Thyroid gland (tissue), 4 donors: ENCODE data around the gene GUK1. TPM values are rescaled to one million over a fixed set of nuclear protein-coding genes. Genes with fewer than 3 reads are reported as not detected.

Experiments used
- DNase-seq, 2 donors: peaks; one replicate each; pipeline ENCODE4 v3.0.0-alpha.2; 2019
- H3K27ac ChIP-seq, 3 donors: fragments of 200-600 bp; sonication (generic); 1 replicate in 2 of 3; 2 replicates in 1 of 3; pipeline ENCODE4 v1.5.1; 2016 to 2019; ENCODE audit warnings: mild to moderate bottlenecking in 1 of 3, moderate library complexity in 1 of 3
- H3K27me3 ChIP-seq: fragments of 200-600 bp; sonication (generic); one replicate; pipeline ENCODE4 v1.5.1; 2019
- H3K36me3 ChIP-seq, 2 donors: fragments of 200-600 bp; sonication (generic); one replicate each; pipeline ENCODE4 v1.5.1; 2016 to 2019
- H3K4me1 ChIP-seq, 2 donors: fragments of 200-600 bp; sonication (generic); one replicate each; pipeline ENCODE4 v1.5.1; 2017 to 2019
- H3K4me3 ChIP-seq, 3 donors: fragments of 200-600 bp; sonication (generic); replicated peaks in 1 of 3; 1 replicate in 2 of 3; 2 replicates in 1 of 3; pipeline ENCODE4 v1.5.1; 2016; ENCODE audit warnings: mild to moderate bottlenecking in 1 of 3
- H3K9me3 ChIP-seq: fragments of 200-600 bp; sonication (generic); one replicate; pipeline ENCODE4 v1.5.1; 2017
- POLR2A ChIP-seq, 2 donors: fragments of 450-650 bp; IDR thresholded peaks; one replicate each; pipeline ENCODE4 v1.6.1; 2017; ENCODE audit warnings: antibody characterized with exemption in 2 of 2, mild to moderate bottlenecking in 2 of 2, moderate library complexity in 1 of 2
- WGBS, 2 donors: methylation state at CpG; one replicate each; pipeline ENCODE4 v1.1.5; 2017; 5-methylcytosine and 5-hydroxymethylcytosine counted together
- intact Hi-C: fragments of 100-400 bp; cut with DNase I; formaldehyde crosslinking; loops from one replicate; pipeline ENCODE4 v1.15.1; 2023
- total RNA-seq, 4 donors: library from RNA; depleted of rRNA; stranded (reverse); fragments of >200 nt; gene quantifications; one replicate each; pipeline ENCODE4 v1.2.3, GENCODE V29; 2016
- TF ChIP-seq, protein P1 (sequence below), 6 experiments: fragments of 200-600 bp in 3 of 6; fragments of 450-650 bp in 3 of 6; sonication (generic) in 3 of 6; IDR thresholded peaks; one replicate each; pipeline ENCODE4 v1.5.1; 2016 to 2019; ENCODE audit warnings: antibody characterized with exemption in 6 of 6, mild to moderate bottlenecking in 2 of 6, inconsistent platforms in 1 of 6, moderate library complexity in 1 of 6

GUK1 gene
- total RNA-seq, 4 donors from 2014 or later = 157 to 385 (median 283) TPM

DNA sequence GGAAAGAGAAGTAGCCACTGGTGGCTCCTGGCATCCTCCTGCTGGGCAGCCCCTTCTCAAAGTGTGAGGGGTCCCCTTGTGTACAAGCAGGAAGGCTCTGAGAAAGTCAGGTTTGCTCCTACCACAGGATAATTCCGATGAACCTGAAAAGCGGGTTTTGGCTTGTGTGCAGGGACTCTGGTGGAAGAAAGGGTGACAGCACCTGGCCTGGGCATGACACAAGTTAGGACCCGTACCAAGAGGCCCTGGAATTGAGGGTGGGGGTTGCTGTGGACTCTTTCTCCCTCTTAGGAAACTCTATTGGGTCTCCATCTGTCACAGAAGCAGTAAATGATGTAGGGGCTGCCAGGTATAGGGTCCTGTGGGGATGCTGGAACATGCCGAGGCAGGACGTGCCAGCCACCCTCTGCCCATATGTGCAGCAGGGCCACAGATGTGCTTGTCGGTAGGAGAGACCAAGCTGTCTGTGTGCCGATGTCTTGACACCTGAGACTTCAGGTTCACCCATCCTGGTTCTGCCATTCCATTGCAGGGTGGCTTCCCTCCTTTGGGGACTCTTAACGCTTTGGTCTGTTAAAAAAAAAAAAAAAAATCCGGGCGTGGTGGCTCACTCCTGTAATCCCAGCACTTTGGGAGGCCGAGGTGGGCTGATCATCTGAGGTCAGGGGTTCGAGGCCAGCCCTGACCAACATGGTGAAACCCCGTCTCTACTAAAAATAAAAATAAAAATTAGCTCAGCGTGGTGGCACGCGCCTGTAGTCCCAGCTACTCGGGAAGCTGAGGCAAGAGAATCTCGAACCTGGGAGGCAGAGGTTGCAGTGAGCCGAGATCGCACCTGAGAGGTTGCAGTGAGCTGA lies 46.8 kb upstream of the GUK1 start:
- DNase-seq = no peak
- Histone ChIP-seq H3K4me1 (peaks cover 25 to 53% of the 10 kb centered on the region in 2 donors), H3K36me3 (peaks cover 10 to 12% of the 10 kb centered on the region in 2 donors), H3K4me3 (no peak overlapping the region), H3K27ac (no peak overlapping the region), H3K9me3 (no peaks in the 10 kb centered on the region), H3K27me3 (no peaks in the 10 kb centered on the region)
- TF ChIP-seq, protein P1, sequence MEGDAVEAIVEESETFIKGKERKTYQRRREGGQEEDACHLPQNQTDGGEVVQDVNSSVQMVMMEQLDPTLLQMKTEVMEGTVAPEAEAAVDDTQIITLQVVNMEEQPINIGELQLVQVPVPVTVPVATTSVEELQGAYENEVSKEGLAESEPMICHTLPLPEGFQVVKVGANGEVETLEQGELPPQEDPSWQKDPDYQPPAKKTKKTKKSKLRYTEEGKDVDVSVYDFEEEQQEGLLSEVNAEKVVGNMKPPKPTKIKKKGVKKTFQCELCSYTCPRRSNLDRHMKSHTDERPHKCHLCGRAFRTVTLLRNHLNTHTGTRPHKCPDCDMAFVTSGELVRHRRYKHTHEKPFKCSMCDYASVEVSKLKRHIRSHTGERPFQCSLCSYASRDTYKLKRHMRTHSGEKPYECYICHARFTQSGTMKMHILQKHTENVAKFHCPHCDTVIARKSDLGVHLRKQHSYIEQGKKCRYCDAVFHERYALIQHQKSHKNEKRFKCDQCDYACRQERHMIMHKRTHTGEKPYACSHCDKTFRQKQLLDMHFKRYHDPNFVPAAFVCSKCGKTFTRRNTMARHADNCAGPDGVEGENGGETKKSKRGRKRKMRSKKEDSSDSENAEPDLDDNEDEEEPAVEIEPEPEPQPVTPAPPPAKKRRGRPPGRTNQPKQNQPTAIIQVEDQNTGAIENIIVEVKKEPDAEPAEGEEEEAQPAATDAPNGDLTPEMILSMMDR (IDR thresholded peaks at IDR 0.05) = no peak
- TF ChIP-seq POLR2A (IDR thresholded peaks at IDR 0.05) = no peak
- WGBS, 2 donors = 95 to 98% methylated on average over 19 to 20 of the region's 20 CpGs
- intact Hi-C loops = no loop called here

DNA sequence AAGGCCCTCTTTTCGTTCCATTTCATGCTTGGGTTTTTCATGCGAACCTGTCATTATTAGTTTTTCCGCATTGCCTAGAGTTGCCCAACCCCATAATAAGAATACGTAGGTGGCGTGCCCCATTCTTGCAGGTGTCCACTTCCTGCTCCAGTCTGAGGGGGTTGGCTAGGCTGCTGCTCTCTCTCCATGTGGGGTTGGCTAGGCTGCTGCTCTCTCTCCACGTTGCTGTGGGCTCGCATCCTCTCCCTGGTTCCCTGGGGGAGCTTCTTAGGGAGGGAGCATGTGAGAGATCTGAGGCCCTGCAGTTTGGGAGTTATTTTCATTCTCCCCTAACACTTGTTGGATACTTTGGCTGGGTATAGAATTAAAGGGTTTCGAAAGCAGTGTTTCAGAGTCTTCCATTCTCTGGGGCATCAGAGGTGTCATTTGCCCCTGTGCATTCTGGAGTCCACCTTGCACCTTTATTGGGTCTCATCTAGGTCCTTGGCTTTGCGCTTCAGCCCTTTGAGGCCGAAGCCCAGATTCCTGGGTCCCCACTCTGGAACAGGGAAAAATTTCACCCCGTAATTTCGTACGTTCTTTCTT lies 45.6 kb upstream of the GUK1 start:
- Histone ChIP-seq H3K4me3 (no peak overlapping the region), H3K9me3 (no peaks in the 10 kb centered on the region), H3K27ac (no peak overlapping the region), H3K27me3 (no peaks in the 10 kb centered on the region), H3K4me1 (peaks cover 14 to 40% of the 10 kb centered on the region in 2 donors), H3K36me3 (peaks cover 23 to 25% of the 10 kb centered on the region in 2 donors)
- no peak for TF ChIP-seq POLR2A (IDR thresholded peaks at IDR 0.05)
- TF ChIP-seq, protein P1 (IDR thresholded peaks at IDR 0.05) = no peak
- WGBS, 2 donors = 89 to 97% methylated on average over 13 of the region's 13 CpGs
- DNase-seq = no peak
- intact Hi-C loops = no loop called here

DNA sequence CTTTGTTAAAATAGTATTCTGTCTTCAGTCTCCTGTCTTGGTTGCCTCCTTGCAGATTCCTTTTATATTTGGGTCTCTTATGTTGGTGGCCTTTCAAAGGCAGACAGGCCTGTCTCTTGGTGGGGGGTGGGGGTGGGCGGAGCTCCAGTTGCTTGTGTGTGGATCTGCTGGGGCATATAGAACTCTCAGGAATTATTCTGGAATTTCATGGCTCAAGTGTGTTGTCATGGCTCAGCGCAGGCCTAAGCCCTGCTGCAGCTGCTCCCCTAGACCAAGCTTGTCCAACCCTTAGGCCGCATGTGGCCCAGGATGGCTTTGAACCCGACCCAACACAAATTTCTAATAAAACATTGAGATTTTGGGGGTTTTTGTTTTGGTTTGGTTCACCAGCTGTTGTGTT lies 44.9 kb upstream of the GUK1 start:
- no peak overlapping the region for H3K27ac ChIP-seq
- intact Hi-C loops = no loop called here
- TF ChIP-seq, protein P1 (IDR thresholded peaks at IDR 0.05) = no peak
- TF ChIP-seq POLR2A (IDR thresholded peaks at IDR 0.05) = no peak
- H3K4me3 ChIP-seq = no peak overlapping the region
- 99 to 100% methylated on average over 4 of the region's 4 CpGs for WGBS, 2 donors
- H3K36me3 ChIP-seq = peaks cover 29 to 31% of the 10 kb centered on the region in 2 donors
- H3K27me3 ChIP-seq = no peaks in the 10 kb centered on the region
- no peaks in the 10 kb centered on the region for H3K9me3 ChIP-seq
- no peak for DNase-seq
- H3K4me1 ChIP-seq = peaks cover 8 to 34% of the 10 kb centered on the region in 2 donors

DNA sequence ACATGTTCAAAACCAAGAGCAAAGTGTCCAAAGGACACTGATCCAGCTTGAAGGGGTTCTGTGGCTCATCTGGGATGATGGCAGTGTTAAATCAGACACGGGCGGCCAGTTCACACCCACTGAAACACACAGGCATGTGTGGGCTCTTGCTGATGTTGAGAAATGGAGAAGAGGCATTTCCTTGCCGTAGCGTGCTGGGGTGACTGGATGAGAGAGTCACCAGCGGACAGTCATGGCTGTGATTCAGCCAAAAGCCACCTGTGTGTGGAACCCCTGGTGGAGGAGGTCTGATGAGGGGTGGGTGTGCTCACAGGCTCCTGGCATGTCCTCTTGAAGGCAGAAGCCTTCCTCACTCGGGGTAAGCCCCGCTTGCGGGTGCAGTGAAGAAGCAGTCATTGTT lies 44.1 kb upstream of the GUK1 start:
- Histone ChIP-seq H3K9me3 (no peaks in the 10 kb centered on the region), H3K27me3 (no peaks in the 10 kb centered on the region), H3K4me3 (no peak overlapping the region), H3K4me1 (peaks cover 0 to 26% of the 10 kb centered on the region in 2 donors), H3K27ac (no peak overlapping the region), H3K36me3 (peaks cover 31 to 36% of the 10 kb centered on the region in 2 donors)
- TF ChIP-seq, protein P1 (IDR thresholded peaks at IDR 0.05) = no peak
- no peak for TF ChIP-seq POLR2A (IDR thresholded peaks at IDR 0.05)
- intact Hi-C loops = no loop called here
- 90 to 96% methylated on average over 6 to 7 of the region's 8 CpGs for WGBS, 2 donors
- no peak for DNase-seq
